Stimulated activated naive B cell treated with anti-CD40 and anti-IgM and Interleukin-4, amounts not matched to agents 10 μg/mL and 1 μg/mL and 100 μg/mL, for 72 hours (primary cell): ENCODE results near the gene UHRF2.
"Not testable (repeated sequence)": the region's sequence is repeated elsewhere in the genome, so short reads cannot be mapped to it uniquely, and the experiment has no call there.

Experiments used
- ATAC-seq, 2 donors: fragments of 150-1000 bp; cut with Tn5 transposase; replicated peaks; 2 replicates each; pipeline ENCODE4 v1.10.0; 2021; ENCODE audit warnings: moderate library complexity in 1 of 2
- DNase-seq: peaks from one replicate; pipeline ENCODE4 v3.0.0; 2021
- H3K27ac Mint-ChIP-seq: one replicate; pipeline ENCODE4 v1.8.0; 2022; ENCODE audit warnings: mild to moderate bottlenecking, mixed read lengths
- H3K27me3 Mint-ChIP-seq, 2 donors: one replicate each; pipeline ENCODE4 v1.8.0; 2022; ENCODE audit warnings: mixed read lengths in 2 of 2
- H3K36me3 Mint-ChIP-seq, 2 donors: one replicate each; pipeline ENCODE4 v1.8.0; 2022; ENCODE audit warnings: mixed read lengths in 2 of 2, mild to moderate bottlenecking in 1 of 2
- H3K4me1 Mint-ChIP-seq, 2 donors: one replicate each; pipeline ENCODE4 v1.8.0; 2022; ENCODE audit warnings: mixed read lengths in 2 of 2, mild to moderate bottlenecking in 1 of 2
- H3K4me3 Mint-ChIP-seq, 2 donors: one replicate each; pipeline ENCODE4 v1.8.0; 2022; ENCODE audit warnings: mild to moderate bottlenecking in 2 of 2, mixed read lengths in 2 of 2, moderate library complexity in 1 of 2
- H3K9me3 Mint-ChIP-seq, 2 donors: one replicate each; pipeline ENCODE4 v1.8.0; 2022; ENCODE audit warnings: mixed read lengths in 2 of 2, mild to moderate bottlenecking in 1 of 2

Gene UHRF2

GRCh38 chr9:6444128-6444527 lies 31.1 kb downstream of the UHRF2 start:
- peak overlapping the region; percentile 59 for H3K27ac Mint-ChIP-seq
- H3K27me3 Mint-ChIP-seq: no peaks in the 10 kb centered on the region
- peaks cover 11 to 31% of the 10 kb centered on the region in 2 donors for H3K36me3 Mint-ChIP-seq
- ATAC-seq: peak; percentile 45 to 53
- no peaks in the 10 kb centered on the region for H3K9me3 Mint-ChIP-seq
- DNase-seq: no peak
- peaks cover 37 to 70% of the 10 kb centered on the region in 2 donors for H3K4me1 Mint-ChIP-seq
- H3K4me3 Mint-ChIP-seq: no peak overlapping the region

GRCh38 chr9:6449086-6449485 lies 36.1 kb downstream of the UHRF2 start:
- peaks cover 15 to 28% of the 10 kb centered on the region in 2 donors for H3K36me3 Mint-ChIP-seq
- ATAC-seq: no peak
- H3K9me3 Mint-ChIP-seq: no peaks in the 10 kb centered on the region
- no peak for DNase-seq
- no peak overlapping the region for H3K4me3 Mint-ChIP-seq
- H3K27me3 Mint-ChIP-seq: no peaks in the 10 kb centered on the region
- peak overlapping the region; percentile 22 for H3K27ac Mint-ChIP-seq
- peaks cover 44 to 76% of the 10 kb centered on the region in 2 donors for H3K4me1 Mint-ChIP-seq

- ATAC-seq (no peak), DNase-seq (no peak)
- no peaks in the 10 kb centered on the region for H3K27me3 Mint-ChIP-seq
- H3K27ac Mint-ChIP-seq: no peak overlapping the region
- no peaks in the 10 kb centered on the region for H3K9me3 Mint-ChIP-seq
- no peak overlapping the region for H3K4me3 Mint-ChIP-seq
- peaks cover 13 to 27% of the 10 kb centered on the region in 2 donors for H3K36me3 Mint-ChIP-seq
- H3K4me1 Mint-ChIP-seq: peaks cover 40 to 73% of the 10 kb centered on the region in 2 donors
These were observed 36.6 kb downstream of the UHRF2 start for GRCh38 chr9:6449645-6450044.

GRCh38 chr9:6450641-6451375 lies 37.8 kb downstream of the UHRF2 start:
- no peak for DNase-seq
- ATAC-seq: no peak
- Mint-ChIP-seq H3K9me3 (no peaks in the 10 kb centered on the region), H3K4me3 (no peak overlapping the region), H3K27ac (no peak overlapping the region), H3K36me3 (peaks cover 16 to 27% of the 10 kb centered on the region in 2 donors), H3K27me3 (no peaks in the 10 kb centered on the region), H3K4me1 (peaks cover 42 to 73% of the 10 kb centered on the region in 2 donors)

- Mint-ChIP-seq H3K4me1 (peaks cover 27 to 56% of the 10 kb centered on the region in 2 donors), H3K36me3 (peaks cover 26 to 40% of the 10 kb centered on the region in 2 donors)
- H3K4me3 Mint-ChIP-seq, ATAC-seq, DNase-seq, H3K27me3 Mint-ChIP-seq, H3K27ac Mint-ChIP-seq, H3K9me3 Mint-ChIP-seq: not testable (repeated sequence)
These were observed 42.3 kb downstream of the UHRF2 start for GRCh38 chr9:6455292-6455691.

GRCh38 chr9:6458704-6459103 lies 45.7 kb downstream of the UHRF2 start:
- Mint-ChIP-seq H3K4me1 (peaks cover 18 to 28% of the 10 kb centered on the region in 2 donors), H3K36me3 (peaks cover 30 to 40% of the 10 kb centered on the region in 2 donors)
- H3K27ac Mint-ChIP-seq, H3K9me3 Mint-ChIP-seq, H3K4me3 Mint-ChIP-seq, H3K27me3 Mint-ChIP-seq, ATAC-seq, DNase-seq: not testable (repeated sequence)

GRCh38 chr9:6459718-6460117 lies 46.7 kb downstream of the UHRF2 start:
- peaks cover 5 to 8% of the 10 kb centered on the region in 2 donors for H3K9me3 Mint-ChIP-seq
- H3K36me3 Mint-ChIP-seq: peaks cover 24 to 35% of the 10 kb centered on the region in 2 donors
- H3K4me3 Mint-ChIP-seq: no peak overlapping the region

GRCh38 chr9:6460189-6460768 lies 47.3 kb downstream of the UHRF2 start:
- no peak overlapping the region for H3K4me3 Mint-ChIP-seq
- peak overlapping the region; percentile 42 for H3K27ac Mint-ChIP-seq
- ATAC-seq (no peak), DNase-seq (no peak)
- H3K36me3 Mint-ChIP-seq: peaks cover 28 to 36% of the 10 kb centered on the region in 2 donors
- no peaks in the 10 kb centered on the region for H3K27me3 Mint-ChIP-seq
- H3K9me3 Mint-ChIP-seq: peaks cover 5 to 8% of the 10 kb centered on the region in 2 donors
- peaks cover 15 to 22% of the 10 kb centered on the region in 2 donors for H3K4me1 Mint-ChIP-seq

More at GRCh38 chr9:6459718-6460117, 46.7 kb downstream of the UHRF2 start:
- Mint-ChIP-seq H3K4me1 (peaks cover 15 to 22% of the 10 kb centered on the region in 2 donors), H3K27ac (no peak overlapping the region), H3K27me3 (no peaks in the 10 kb centered on the region)
- DNase-seq (no peak), ATAC-seq (no peak)

- H3K9me3 Mint-ChIP-seq: peaks cover 5 to 8% of the 10 kb centered on the region in 2 donors
- no peak for DNase-seq
- no peak overlapping the region for H3K4me3 Mint-ChIP-seq
- no peak overlapping the region for H3K27ac Mint-ChIP-seq
- no peak for ATAC-seq
- no peaks in the 10 kb centered on the region for H3K27me3 Mint-ChIP-seq
- H3K4me1 Mint-ChIP-seq: peaks cover 8 to 10% of the 10 kb centered on the region in 2 donors
- H3K36me3 Mint-ChIP-seq: peaks cover 25 to 29% of the 10 kb centered on the region in 2 donors
These were observed 48.6 kb downstream of the UHRF2 start for GRCh38 chr9:6461619-6462018.

GRCh38 chr9:6467006-6467625 lies 54.1 kb downstream of the UHRF2 start:
- Mint-ChIP-seq H3K9me3 (no peaks in the 10 kb centered on the region), H3K27me3 (no peaks in the 10 kb centered on the region), H3K27ac (no peak overlapping the region), H3K4me1 (peaks cover 0 to 1% of the 10 kb centered on the region in 2 donors), H3K4me3 (no peak overlapping the region), H3K36me3 (peaks cover 7 to 29% of the 10 kb centered on the region in 2 donors)
- ATAC-seq: no peak
- DNase-seq: no peak

- Mint-ChIP-seq H3K4me1 (peaks cover 0 to 3% of the 10 kb centered on the region in 2 donors), H3K9me3 (no peaks in the 10 kb centered on the region), H3K27me3 (no peaks in the 10 kb centered on the region), H3K36me3 (peaks cover 9 to 35% of the 10 kb centered on the region in 2 donors), H3K4me3 (no peak overlapping the region), H3K27ac (peak overlapping the region; percentile 20)
- ATAC-seq (no peak), DNase-seq (no peak)
These were observed 58.3 kb downstream of the UHRF2 start for GRCh38 chr9:6471231-6471850.

- Mint-ChIP-seq H3K36me3 (peaks cover 6 to 24% of the 10 kb centered on the region in 2 donors), H3K4me3 (no peak overlapping the region), H3K27me3 (no peaks in the 10 kb centered on the region), H3K9me3 (no peaks in the 10 kb centered on the region), H3K27ac (no peak overlapping the region), H3K4me1 (peaks cover 0 to 3% of the 10 kb centered on the region in 2 donors)
- DNase-seq: no peak
- no peak for ATAC-seq
These were observed 60.2 kb downstream of the UHRF2 start for GRCh38 chr9:6473151-6473550.

GRCh38 chr9:6479959-6480358 lies 67.0 kb downstream of the UHRF2 start:
- H3K27ac Mint-ChIP-seq: no peak overlapping the region
- no peak overlapping the region for H3K4me3 Mint-ChIP-seq
- H3K4me1 Mint-ChIP-seq: no peaks in the 10 kb centered on the region
- H3K27me3 Mint-ChIP-seq: no peaks in the 10 kb centered on the region
- ATAC-seq (no peak), DNase-seq (no peak)
- H3K36me3 Mint-ChIP-seq: peaks cover 6 to 14% of the 10 kb centered on the region in 2 donors
- no peaks in the 10 kb centered on the region for H3K9me3 Mint-ChIP-seq

- Mint-ChIP-seq H3K4me3 (no peak overlapping the region), H3K27ac (no peak overlapping the region), H3K9me3 (no peaks in the 10 kb centered on the region), H3K4me1 (no peaks in the 10 kb centered on the region), H3K27me3 (no peaks in the 10 kb centered on the region), H3K36me3 (peaks cover 13 to 23% of the 10 kb centered on the region in 2 donors)
- ATAC-seq (no peak), DNase-seq (no peak)
These were observed 71.2 kb downstream of the UHRF2 start for GRCh38 chr9:6484210-6484609.
